K562 (cell line): ENCODE data around the gene CCDC184. TPM values are rescaled to one million over a fixed set of nuclear protein-coding genes. Genes with fewer than 3 reads are reported as not detected.

Experiments
- ARID2 ChIP-seq: fragments of 450-650 bp; IDR thresholded peaks from 2 replicates; pipeline ENCODE4 v1.6.1; 2017; ENCODE audit warnings: antibody characterized with exemption, mild to moderate bottlenecking
- CEBPB ChIP-seq: fragments of 450-650 bp; IDR thresholded peaks from 2 replicates; pipeline ENCODE4 v1.6.1; 2016; ENCODE audit warnings: missing genetic modification characterization, missing compliant biosample characterization
- ETS2 ChIP-seq: IDR thresholded peaks from 2 replicates; pipeline ENCODE4 v1.6.1; 2016; ENCODE audit warnings: borderline replicate concordance, missing genetic modification characterization, mild to moderate bottlenecking, moderate library complexity, missing compliant biosample characterization; ENCODE audit not compliant: poor library complexity, severe bottlenecking
- GABPB1 ChIP-seq: sonication (generic); formaldehyde crosslinking; IDR thresholded peaks from 2 replicates; pipeline ENCODE4 v1.8.0; 2022; ENCODE audit warnings: mild to moderate bottlenecking, missing genetic modification reagents
- GABPB2 ChIP-seq: fragments of 250-450 bp; sonication (Bioruptor Pico); conservative IDR thresholded peaks from 2 replicates; pipeline ENCODE4 v1.5.1; 2021; ENCODE audit warnings: mild to moderate bottlenecking
- KAT2B ChIP-seq: IDR thresholded peaks from one replicate; pipeline ENCODE4 v1.6.1; 2012; ENCODE audit warnings: low read depth, mild to moderate bottlenecking, control low read depth, inconsistent platforms, low read length, moderate library complexity
- KLF6 ChIP-seq: fragments of 250-450 bp; sonication (Bioruptor Pico); IDR thresholded peaks from 2 replicates; pipeline ENCODE4 v1.4.0; 2020; ENCODE audit warnings: mild to moderate bottlenecking, moderate library complexity, borderline replicate concordance
- LEF1 ChIP-seq: fragments of 450-650 bp; IDR thresholded peaks from 2 replicates; pipeline ENCODE4 v1.6.1; 2016; ENCODE audit warnings: mild to moderate bottlenecking
- POLR2G ChIP-seq: fragments of 200-400 bp; formaldehyde crosslinking; IDR thresholded peaks from 2 replicates; pipeline ENCODE4 v1.6.1; 2017; ENCODE audit warnings: low read depth, mild to moderate bottlenecking, antibody characterized with exemption, low read length, moderate library complexity
- ZFP1 ChIP-seq: fragments of 450-650 bp; formaldehyde crosslinking; IDR thresholded peaks from 2 replicates; pipeline ENCODE4 v1.4.0; 2020; ENCODE audit warnings: mild to moderate bottlenecking, mixed read lengths
- ZNF134 ChIP-seq: fragments of 250-450 bp; sonication (Bioruptor Pico); conservative IDR thresholded peaks from 2 replicates; pipeline ENCODE4 v1.4.0; 2020
- ZNF778 ChIP-seq: fragments of 450-650 bp; formaldehyde crosslinking; IDR thresholded peaks from 2 replicates; pipeline ENCODE4 v1.4.0; 2020; ENCODE audit warnings: mild to moderate bottlenecking, moderate library complexity
- polyA plus RNA-seq, 8 experiments: library from polyadenylated mRNA; depleted of rRNA in 4 of 8; stranded (reverse) in 5 of 8; unstranded in 3 of 8; fragments of >200 nt; fragmentation: Nextera tagmentation in 2 of 8; fragmentation: Illumina TruSeq in 1 of 8; extraction: Ambion mirVana in 2 of 8; extraction: Trizol in 1 of 8; gene quantifications; 2 replicates each; pipeline versions ENCODE4 v1.2.1 to v1.2.3, GENCODE V29; 2011 to 2014; ENCODE audit warnings: inconsistent platforms in 1 of 8, missing spikeins in 1 of 8
- total RNA-seq, 7 experiments: library from RNA; depleted of rRNA in 6 of 7; stranded (reverse); fragments of >200 nt in 6 of 7; fragmentation: Illumina TruSeq in 2 of 7; extraction: Trizol in 2 of 7; gene quantifications; 2 replicates each; pipeline versions ENCODE4 v1.2.1 to v1.2.3, GENCODE V29; 2011 to 2021; ENCODE audit warnings: low replicate concordance in 1 of 7
- TF ChIP-seq, protein P1 (sequence below): IDR thresholded peaks from 2 replicates; pipeline ENCODE4 v1.6.1; 2011; ENCODE audit warnings: borderline replicate concordance, low read depth, mild to moderate bottlenecking, moderate library complexity, low read length; ENCODE audit not compliant: insufficient read depth, poor library complexity, severe bottlenecking
- TF ChIP-seq, protein P2 (sequence below): sonication (generic); formaldehyde crosslinking; IDR thresholded peaks from 2 replicates; pipeline ENCODE4 v1.8.1; 2022; ENCODE audit warnings: missing genetic modification reagents
- TF ChIP-seq, protein P3 (sequence below): fragments of 450-650 bp; IDR thresholded peaks from 2 replicates; pipeline ENCODE4 v1.6.1; 2017; ENCODE audit warnings: antibody characterized with exemption
- TF ChIP-seq, protein P4 (sequence below): fragments of 450-650 bp; IDR thresholded peaks from 2 replicates; pipeline ENCODE4 v1.7.1; 2018; ENCODE audit warnings: mild to moderate bottlenecking, low read depth; ENCODE audit not compliant: partially characterized antibody
- TF ChIP-seq, protein P5 (sequence below): fragments of 250-450 bp; sonication (Bioruptor Pico); IDR thresholded peaks from 2 replicates; pipeline ENCODE4 v1.4.0; 2020; ENCODE audit warnings: mild to moderate bottlenecking, moderate library complexity

The CCDC184 gene
- total and polyA plus RNA-seq, 9 of the 15 experiments (the other 6 are each of a cell fraction or from before 2014, with no cell fraction given) = 0.09 TPM; not detected in 8

DNA sequence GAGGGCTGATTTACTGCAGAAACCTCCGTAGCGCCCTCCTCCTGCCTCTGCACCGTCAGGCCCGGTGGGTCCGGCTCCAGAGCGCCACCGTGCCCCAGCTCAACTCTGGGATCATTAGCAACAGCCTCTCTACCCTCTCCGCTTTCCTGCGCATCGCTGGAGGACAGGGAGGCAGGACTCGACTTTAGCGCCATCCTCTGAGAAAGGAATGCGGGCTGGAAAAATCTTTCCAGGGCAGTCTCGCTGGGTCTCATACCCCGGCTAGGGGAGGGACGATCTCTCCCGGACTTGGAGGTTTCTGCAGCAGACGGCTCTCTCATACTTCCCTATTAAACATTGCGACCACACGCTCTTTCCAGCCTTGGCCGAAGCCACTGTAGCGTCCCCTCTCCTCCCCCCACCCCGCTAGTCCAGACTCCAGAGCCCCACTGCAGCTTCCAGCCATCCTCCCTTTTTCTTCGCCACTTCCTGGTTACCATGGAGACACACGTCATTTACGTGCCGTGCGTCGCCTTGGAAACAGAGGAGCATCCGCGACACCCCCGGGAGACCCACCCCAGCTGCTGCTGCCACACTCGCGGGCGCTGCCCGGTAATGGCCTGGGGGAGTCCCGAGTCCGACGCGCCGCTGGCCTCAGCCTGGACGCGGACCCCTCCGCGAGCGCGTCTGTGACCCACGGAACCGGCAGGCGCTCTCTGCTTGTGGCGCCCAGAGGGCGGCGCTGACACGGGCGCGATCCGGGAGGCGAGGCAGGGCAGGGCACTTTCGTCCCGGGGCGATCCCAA, at the start of gene CCDC184 (continued):
- no peak for TF ChIP-seq ETS2 (tag)
- no peak for TF ChIP-seq KAT2B
- TF ChIP-seq, protein P1, sequence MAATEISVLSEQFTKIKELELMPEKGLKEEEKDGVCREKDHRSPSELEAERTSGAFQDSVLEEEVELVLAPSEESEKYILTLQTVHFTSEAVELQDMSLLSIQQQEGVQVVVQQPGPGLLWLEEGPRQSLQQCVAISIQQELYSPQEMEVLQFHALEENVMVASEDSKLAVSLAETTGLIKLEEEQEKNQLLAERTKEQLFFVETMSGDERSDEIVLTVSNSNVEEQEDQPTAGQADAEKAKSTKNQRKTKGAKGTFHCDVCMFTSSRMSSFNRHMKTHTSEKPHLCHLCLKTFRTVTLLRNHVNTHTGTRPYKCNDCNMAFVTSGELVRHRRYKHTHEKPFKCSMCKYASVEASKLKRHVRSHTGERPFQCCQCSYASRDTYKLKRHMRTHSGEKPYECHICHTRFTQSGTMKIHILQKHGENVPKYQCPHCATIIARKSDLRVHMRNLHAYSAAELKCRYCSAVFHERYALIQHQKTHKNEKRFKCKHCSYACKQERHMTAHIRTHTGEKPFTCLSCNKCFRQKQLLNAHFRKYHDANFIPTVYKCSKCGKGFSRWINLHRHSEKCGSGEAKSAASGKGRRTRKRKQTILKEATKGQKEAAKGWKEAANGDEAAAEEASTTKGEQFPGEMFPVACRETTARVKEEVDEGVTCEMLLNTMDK = peak; percentile 73
- TF ChIP-seq LEF1 = no peak
- TF ChIP-seq, protein P2, sequence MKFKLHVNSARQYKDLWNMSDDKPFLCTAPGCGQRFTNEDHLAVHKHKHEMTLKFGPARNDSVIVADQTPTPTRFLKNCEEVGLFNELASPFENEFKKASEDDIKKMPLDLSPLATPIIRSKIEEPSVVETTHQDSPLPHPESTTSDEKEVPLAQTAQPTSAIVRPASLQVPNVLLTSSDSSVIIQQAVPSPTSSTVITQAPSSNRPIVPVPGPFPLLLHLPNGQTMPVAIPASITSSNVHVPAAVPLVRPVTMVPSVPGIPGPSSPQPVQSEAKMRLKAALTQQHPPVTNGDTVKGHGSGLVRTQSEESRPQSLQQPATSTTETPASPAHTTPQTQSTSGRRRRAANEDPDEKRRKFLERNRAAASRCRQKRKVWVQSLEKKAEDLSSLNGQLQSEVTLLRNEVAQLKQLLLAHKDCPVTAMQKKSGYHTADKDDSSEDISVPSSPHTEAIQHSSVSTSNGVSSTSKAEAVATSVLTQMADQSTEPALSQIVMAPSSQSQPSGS (CRISPR knock-in tag) = no peak
- TF ChIP-seq, protein P3, sequence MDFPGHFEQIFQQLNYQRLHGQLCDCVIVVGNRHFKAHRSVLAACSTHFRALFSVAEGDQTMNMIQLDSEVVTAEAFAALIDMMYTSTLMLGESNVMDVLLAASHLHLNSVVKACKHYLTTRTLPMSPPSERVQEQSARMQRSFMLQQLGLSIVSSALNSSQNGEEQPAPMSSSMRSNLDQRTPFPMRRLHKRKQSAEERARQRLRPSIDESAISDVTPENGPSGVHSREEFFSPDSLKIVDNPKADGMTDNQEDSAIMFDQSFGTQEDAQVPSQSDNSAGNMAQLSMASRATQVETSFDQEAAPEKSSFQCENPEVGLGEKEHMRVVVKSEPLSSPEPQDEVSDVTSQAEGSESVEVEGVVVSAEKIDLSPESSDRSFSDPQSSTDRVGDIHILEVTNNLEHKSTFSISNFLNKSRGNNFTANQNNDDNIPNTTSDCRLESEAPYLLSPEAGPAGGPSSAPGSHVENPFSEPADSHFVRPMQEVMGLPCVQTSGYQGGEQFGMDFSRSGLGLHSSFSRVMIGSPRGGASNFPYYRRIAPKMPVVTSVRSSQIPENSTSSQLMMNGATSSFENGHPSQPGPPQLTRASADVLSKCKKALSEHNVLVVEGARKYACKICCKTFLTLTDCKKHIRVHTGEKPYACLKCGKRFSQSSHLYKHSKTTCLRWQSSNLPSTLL = no peak
- TF ChIP-seq, protein P4, sequence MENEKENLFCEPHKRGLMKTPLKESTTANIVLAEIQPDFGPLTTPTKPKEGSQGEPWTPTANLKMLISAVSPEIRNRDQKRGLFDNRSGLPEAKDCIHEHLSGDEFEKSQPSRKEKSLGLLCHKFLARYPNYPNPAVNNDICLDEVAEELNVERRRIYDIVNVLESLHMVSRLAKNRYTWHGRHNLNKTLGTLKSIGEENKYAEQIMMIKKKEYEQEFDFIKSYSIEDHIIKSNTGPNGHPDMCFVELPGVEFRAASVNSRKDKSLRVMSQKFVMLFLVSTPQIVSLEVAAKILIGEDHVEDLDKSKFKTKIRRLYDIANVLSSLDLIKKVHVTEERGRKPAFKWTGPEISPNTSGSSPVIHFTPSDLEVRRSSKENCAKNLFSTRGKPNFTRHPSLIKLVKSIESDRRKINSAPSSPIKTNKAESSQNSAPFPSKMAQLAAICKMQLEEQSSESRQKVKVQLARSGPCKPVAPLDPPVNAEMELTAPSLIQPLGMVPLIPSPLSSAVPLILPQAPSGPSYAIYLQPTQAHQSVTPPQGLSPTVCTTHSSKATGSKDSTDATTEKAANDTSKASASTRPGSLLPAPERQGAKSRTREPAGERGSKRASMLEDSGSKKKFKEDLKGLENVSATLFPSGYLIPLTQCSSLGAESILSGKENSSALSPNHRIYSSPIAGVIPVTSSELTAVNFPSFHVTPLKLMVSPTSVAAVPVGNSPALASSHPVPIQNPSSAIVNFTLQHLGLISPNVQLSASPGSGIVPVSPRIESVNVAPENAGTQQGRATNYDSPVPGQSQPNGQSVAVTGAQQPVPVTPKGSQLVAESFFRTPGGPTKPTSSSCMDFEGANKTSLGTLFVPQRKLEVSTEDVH = no peak
- TF ChIP-seq KLF6 (CRISPR knock-in tag) = no peak
- no peak for TF ChIP-seq ZNF134
- TF ChIP-seq GABPB1 (CRISPR knock-in tag) = peak; percentile 56; the same call in 1 of the 2 replicates
- TF ChIP-seq ARID2 = no peak
- TF ChIP-seq ZNF778 = no peak
- no peak for TF ChIP-seq ZFP1 (CRISPR knock-in tag)
- TF ChIP-seq, protein P5, sequence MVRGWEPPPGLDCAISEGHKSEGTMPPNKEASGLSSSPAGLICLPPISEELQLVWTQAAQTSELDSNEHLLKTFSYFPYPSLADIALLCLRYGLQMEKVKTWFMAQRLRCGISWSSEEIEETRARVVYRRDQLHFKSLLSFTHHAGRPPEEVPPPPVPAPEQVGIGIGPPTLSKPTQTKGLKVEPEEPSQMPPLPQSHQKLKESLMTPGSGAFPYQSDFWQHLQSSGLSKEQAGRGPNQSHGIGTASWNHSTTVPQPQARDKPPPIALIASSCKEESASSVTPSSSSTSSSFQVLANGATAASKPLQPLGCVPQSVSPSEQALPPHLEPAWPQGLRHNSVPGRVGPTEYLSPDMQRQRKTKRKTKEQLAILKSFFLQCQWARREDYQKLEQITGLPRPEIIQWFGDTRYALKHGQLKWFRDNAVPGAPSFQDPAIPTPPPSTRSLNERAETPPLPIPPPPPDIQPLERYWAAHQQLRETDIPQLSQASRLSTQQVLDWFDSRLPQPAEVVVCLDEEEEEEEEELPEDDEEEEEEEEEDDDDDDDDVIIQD (CRISPR knock-in tag) = no peak
- TF ChIP-seq POLR2G = 0 out of 2 replicates have a peak, but pooled peaks have one; percentile 19
- no peak for TF ChIP-seq GABPB2 (CRISPR knock-in tag)
- no peak for TF ChIP-seq CEBPB (tag)
